Body of pancreas (tissue), 4 donors: ENCODE data around the gene ST6GAL1.

ENCODE experiments used
- CTCF ChIP-seq, 7 experiments: fragments of 450-650 bp in 4 of 7; fragments of 200-600 bp in 3 of 7; sonication (generic) in 3 of 7; IDR thresholded peaks; one replicate each; pipeline ENCODE4 v1.5.1; 2016 to 2019; ENCODE audit warnings: antibody characterized with exemption in 7 of 7
- POLR2A ChIP-seq, 3 donors: fragments of 450-650 bp; IDR thresholded peaks; one replicate each; pipeline ENCODE4 v1.6.1; 2016; ENCODE audit warnings: antibody characterized with exemption in 3 of 3, mild to moderate bottlenecking in 2 of 3

- TF ChIP-seq CTCF (IDR thresholded peaks at IDR 0.05), result no peak
- no peak for TF ChIP-seq POLR2A (IDR thresholded peaks at IDR 0.05)
Observed at GRCh38 chr3:187074846-187075245, 144.5 kb downstream of the ST6GAL1 start.
